SH-SY5Y (cell line): ENCODE data around the gene OSGEP.

Source experiments
- GATA2 ChIP-seq: IDR thresholded peaks from 2 replicates; pipeline ENCODE4 v1.6.1; 2011; ENCODE audit warnings: mild to moderate bottlenecking, low read depth, low read length
- GATA3 ChIP-seq: IDR thresholded peaks from 2 replicates; pipeline ENCODE4 v1.6.1; 2011; ENCODE audit warnings: low read depth, mild to moderate bottlenecking, low read length, moderate library complexity

DNA sequence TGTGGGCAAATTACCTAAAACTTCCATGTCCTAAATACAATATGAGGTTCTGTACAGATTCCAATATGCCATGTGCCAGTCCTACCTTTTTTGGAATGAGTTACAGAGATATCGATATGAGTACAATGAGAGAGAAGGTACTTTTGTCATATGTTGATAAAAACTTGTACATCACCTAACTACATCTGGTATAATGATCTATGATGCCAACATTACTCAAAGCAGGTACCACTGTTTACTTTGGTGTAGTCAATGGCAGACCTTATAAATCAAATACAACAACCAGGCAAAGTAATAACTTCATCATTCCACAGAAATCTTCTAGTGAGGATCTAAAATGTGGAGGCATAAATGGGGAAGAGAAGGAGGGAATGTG lies 54.0 kb downstream of the OSGEP start:
- TF ChIP-seq GATA3: no peak
- no peak for TF ChIP-seq GATA2
